Chondrocyte (in vitro differentiated cells): Measurements from ENCODE around the gene TK2. TPM values are rescaled to one million over a fixed set of nuclear protein-coding genes. Genes with fewer than 3 reads are reported as not detected.
A peak's percentile ranks its signal among the peaks of the same experiment; 100 is the strongest.

Experiments
- DNase-seq: peaks from one replicate; pipeline ENCODE4 v3.0.0; 2021; ENCODE audit warnings: mixed read lengths, low spot score
- H3K27ac Mint-ChIP-seq: one replicate; pipeline ENCODE4 v1.8.0; 2021; ENCODE audit warnings: mild to moderate bottlenecking, moderate library complexity, mixed read lengths; ENCODE audit not compliant: unreplicated experiment
- H3K27me3 Mint-ChIP-seq: 2 replicates; pipeline ENCODE4 v1.8.0; 2021; ENCODE audit warnings: low read depth, mixed read lengths
- H3K36me3 Mint-ChIP-seq: 2 replicates; pipeline ENCODE4 v1.8.0; 2021; ENCODE audit warnings: low read depth, mixed read lengths
- H3K4me1 Mint-ChIP-seq: 2 replicates; pipeline ENCODE4 v1.8.0; 2021; ENCODE audit warnings: low read depth, mild to moderate bottlenecking, mixed read lengths
- H3K4me3 Mint-ChIP-seq: one replicate; pipeline ENCODE4 v1.8.0; 2021; ENCODE audit warnings: mild to moderate bottlenecking, moderate library complexity, mixed read lengths; ENCODE audit not compliant: unreplicated experiment
- H3K9me3 Mint-ChIP-seq: 2 replicates; pipeline ENCODE4 v1.8.0; 2021; ENCODE audit warnings: low read depth, mixed read lengths
- CTCF ChIP-seq: fragments of 200-600 bp; sonication (generic); IDR thresholded peaks from 2 replicates; pipeline ENCODE4 v1.5.0; 2021; ENCODE audit warnings: antibody characterized with exemption, mild to moderate bottlenecking, moderate library complexity
- total RNA-seq: library from RNA; stranded (reverse); gene quantifications from 3 replicates; pipeline ENCODE4 v1.2.1, GENCODE V29; 2021

The TK2 gene
- total RNA-seq, 1 donor from 2014 or later = 34.3 TPM

GRCh38 chr16:66489818-66490217, 60.1 kb downstream of the TK2 start:
- no peak for TF ChIP-seq CTCF
- H3K27ac Mint-ChIP-seq = no peak overlapping the region

DNA sequence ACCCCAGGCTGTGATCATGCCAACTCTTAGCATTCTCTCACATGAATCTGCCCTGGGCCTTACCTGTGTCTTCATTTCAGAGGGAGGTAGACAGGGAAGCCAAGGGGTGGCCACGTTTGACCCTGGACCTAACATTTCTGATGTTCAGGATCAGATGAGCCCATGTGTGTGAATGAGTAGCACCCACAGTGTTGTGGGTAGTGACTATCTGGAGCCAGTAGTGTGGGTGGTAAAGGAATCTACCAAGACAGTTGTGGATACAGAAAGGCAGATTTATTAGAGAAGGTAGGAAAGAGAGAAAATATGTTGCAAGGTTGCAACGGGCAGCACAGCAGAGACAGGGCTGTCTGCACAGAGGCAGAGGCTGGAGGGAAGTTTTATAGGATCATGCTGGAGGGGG, 60.5 kb downstream of the TK2 start:
- H3K27me3 Mint-ChIP-seq = no peaks in the 10 kb centered on the region

More at GRCh38 chr16:66489818-66490217, 60.1 kb downstream of the TK2 start:
- Mint-ChIP-seq H3K27me3 (no peaks in the 10 kb centered on the region), H3K4me3 (no peak overlapping the region), H3K9me3 (peaks cover 5% of the 10 kb centered on the region), H3K4me1 (peaks cover 37% of the 10 kb centered on the region), H3K36me3 (no peaks in the 10 kb centered on the region)
- DNase-seq = peak; percentile 33

DNA sequence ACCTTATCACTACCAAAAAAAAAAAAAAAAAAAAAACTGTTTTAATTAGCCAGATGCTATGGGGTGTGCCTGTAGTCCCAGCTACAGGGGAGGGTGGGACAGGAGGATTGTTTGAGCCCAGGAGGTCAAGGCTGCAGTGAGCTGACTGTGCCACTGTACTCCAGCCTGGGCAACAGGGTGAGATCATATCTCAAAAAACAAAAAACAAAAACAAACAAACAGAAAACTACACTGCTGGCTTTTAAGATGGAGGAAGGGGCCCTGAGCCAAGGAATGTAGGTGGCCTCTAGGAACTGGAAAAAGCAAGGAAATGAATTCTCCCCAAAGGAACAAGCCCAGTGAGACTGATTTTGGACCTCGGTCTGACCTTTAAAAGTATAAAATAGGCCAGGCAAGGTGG, 61.4 kb downstream of the TK2 start:
- TF ChIP-seq CTCF = no peak
- Mint-ChIP-seq H3K27me3 (no peaks in the 10 kb centered on the region), H3K4me3 (no peak overlapping the region), H3K36me3 (no peaks in the 10 kb centered on the region), H3K4me1 (peaks cover 42% of the 10 kb centered on the region), H3K9me3 (peaks cover 5% of the 10 kb centered on the region), H3K27ac (peak overlapping the region; percentile 96)
- DNase-seq = no peak

More for the DNA sequence above, 60.5 kb downstream of the TK2 start:
- Mint-ChIP-seq H3K4me1 (peaks cover 37% of the 10 kb centered on the region), H3K9me3 (peaks cover 5% of the 10 kb centered on the region), H3K27ac (peak overlapping the region; percentile 42), H3K4me3 (no peak overlapping the region), H3K36me3 (no peaks in the 10 kb centered on the region)
- TF ChIP-seq CTCF = no peak
- DNase-seq = peak; percentile 22

- H3K4me3 Mint-ChIP-seq = no peak overlapping the region
- peaks cover 5% of the 10 kb centered on the region for H3K9me3 Mint-ChIP-seq
- TF ChIP-seq CTCF = no peak
- H3K27me3 Mint-ChIP-seq = no peaks in the 10 kb centered on the region
- H3K27ac Mint-ChIP-seq = peak overlapping the region; percentile 96
- peak; percentile 59 for DNase-seq
- peaks cover 42% of the 10 kb centered on the region for H3K4me1 Mint-ChIP-seq
- no peaks in the 10 kb centered on the region for H3K36me3 Mint-ChIP-seq
Measured at GRCh38 chr16:66487580-66488275, 62.2 kb downstream of the TK2 start.

GRCh38 chr16:66486773-66487579, 62.9 kb downstream of the TK2 start:
- Mint-ChIP-seq H3K4me1 (peaks cover 42% of the 10 kb centered on the region), H3K9me3 (peaks cover 5% of the 10 kb centered on the region), H3K27me3 (no peaks in the 10 kb centered on the region), H3K36me3 (no peaks in the 10 kb centered on the region), H3K4me3 (no peak overlapping the region), H3K27ac (peak overlapping the region; percentile 96)
- DNase-seq = peak; percentile 94
- no peak for TF ChIP-seq CTCF
